ENCODE results near the gene TBX10. TPM values are rescaled to one million over a fixed set of nuclear protein-coding genes. Genes with fewer than 3 reads are reported as not detected.

The TBX10 gene
- total RNA-seq, 1 donor from 2014 or later: not detected

DNA sequence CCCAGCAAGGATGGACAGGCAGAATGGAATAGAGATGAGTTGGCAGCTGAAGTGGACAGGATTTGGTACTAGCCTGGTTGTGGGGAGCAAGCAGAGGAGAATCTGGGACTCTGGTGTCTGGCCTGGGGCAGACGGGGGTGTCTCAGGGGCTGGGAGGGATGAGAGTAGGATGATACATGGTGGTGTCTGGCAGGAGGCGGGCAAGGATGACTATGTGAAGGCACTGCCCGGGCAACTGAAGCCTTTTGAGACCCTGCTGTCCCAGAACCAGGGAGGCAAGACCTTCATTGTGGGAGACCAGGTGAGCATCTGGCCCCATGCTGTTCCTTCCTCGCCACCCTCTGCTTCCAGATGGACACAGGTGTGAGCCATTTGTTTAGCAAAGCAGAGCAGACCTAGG lies 53.7 kb downstream of the TBX10 start:
- Mint-ChIP-seq H3K27me3 (ENCODE audit: low read depth) (peaks cover 7% of the 10 kb centered on the region), H3K36me3 (ENCODE audit: low read depth) (peaks cover 23% of the 10 kb centered on the region), H3K4me3 (ENCODE audit: unreplicated experiment) (peak overlapping the region; percentile 87), H3K4me1 (ENCODE audit: low read depth) (peaks cover 48% of the 10 kb centered on the region), H3K27ac (ENCODE audit: unreplicated experiment) (peak overlapping the region; percentile 65), H3K9me3 (ENCODE audit: low read depth) (no peaks in the 10 kb centered on the region)
- no peak for DNase-seq (ENCODE audit: low spot score)
- TF ChIP-seq, protein P1, sequence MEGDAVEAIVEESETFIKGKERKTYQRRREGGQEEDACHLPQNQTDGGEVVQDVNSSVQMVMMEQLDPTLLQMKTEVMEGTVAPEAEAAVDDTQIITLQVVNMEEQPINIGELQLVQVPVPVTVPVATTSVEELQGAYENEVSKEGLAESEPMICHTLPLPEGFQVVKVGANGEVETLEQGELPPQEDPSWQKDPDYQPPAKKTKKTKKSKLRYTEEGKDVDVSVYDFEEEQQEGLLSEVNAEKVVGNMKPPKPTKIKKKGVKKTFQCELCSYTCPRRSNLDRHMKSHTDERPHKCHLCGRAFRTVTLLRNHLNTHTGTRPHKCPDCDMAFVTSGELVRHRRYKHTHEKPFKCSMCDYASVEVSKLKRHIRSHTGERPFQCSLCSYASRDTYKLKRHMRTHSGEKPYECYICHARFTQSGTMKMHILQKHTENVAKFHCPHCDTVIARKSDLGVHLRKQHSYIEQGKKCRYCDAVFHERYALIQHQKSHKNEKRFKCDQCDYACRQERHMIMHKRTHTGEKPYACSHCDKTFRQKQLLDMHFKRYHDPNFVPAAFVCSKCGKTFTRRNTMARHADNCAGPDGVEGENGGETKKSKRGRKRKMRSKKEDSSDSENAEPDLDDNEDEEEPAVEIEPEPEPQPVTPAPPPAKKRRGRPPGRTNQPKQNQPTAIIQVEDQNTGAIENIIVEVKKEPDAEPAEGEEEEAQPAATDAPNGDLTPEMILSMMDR (IDR thresholded peaks at IDR 0.05): no peak

- H3K4me1 Mint-ChIP-seq (ENCODE audit: low read depth): peaks cover 48% of the 10 kb centered on the region
- TF ChIP-seq, protein P1 (IDR thresholded peaks at IDR 0.05): no peak
- DNase-seq (ENCODE audit: low spot score): no peak
- peaks cover 11% of the 10 kb centered on the region for H3K27me3 Mint-ChIP-seq (ENCODE audit: low read depth)
- no peaks in the 10 kb centered on the region for H3K9me3 Mint-ChIP-seq (ENCODE audit: low read depth)
- H3K4me3 Mint-ChIP-seq (ENCODE audit: unreplicated experiment): peak overlapping the region; percentile 87
- peak overlapping the region; percentile 89 for H3K27ac Mint-ChIP-seq (ENCODE audit: unreplicated experiment)
- H3K36me3 Mint-ChIP-seq (ENCODE audit: low read depth): peaks cover 23% of the 10 kb centered on the region
Observed at GRCh38 chr11:67584881-67585873, 54.4 kb downstream of the TBX10 start.

GRCh38 chr11:67584205-67584880 lies 55.2 kb downstream of the TBX10 start:
- TF ChIP-seq, protein P1 (IDR thresholded peaks at IDR 0.05): no peak
- no peak for DNase-seq (ENCODE audit: low spot score)
- peaks cover 48% of the 10 kb centered on the region for H3K4me1 Mint-ChIP-seq (ENCODE audit: low read depth)
- peaks cover 15% of the 10 kb centered on the region for H3K27me3 Mint-ChIP-seq (ENCODE audit: low read depth)
- H3K9me3 Mint-ChIP-seq (ENCODE audit: low read depth): no peaks in the 10 kb centered on the region
- H3K27ac Mint-ChIP-seq (ENCODE audit: unreplicated experiment): peak overlapping the region; percentile 89
- H3K36me3 Mint-ChIP-seq (ENCODE audit: low read depth): peaks cover 23% of the 10 kb centered on the region
- peak overlapping the region; percentile 87 for H3K4me3 Mint-ChIP-seq (ENCODE audit: unreplicated experiment)

- H3K4me3 Mint-ChIP-seq (ENCODE audit: unreplicated experiment): peak within 1 kb of the TSS; percentile 98
- H3K27ac Mint-ChIP-seq (ENCODE audit: unreplicated experiment): peak within 1 kb of the TSS; percentile 99
- peak; percentile 96 for DNase-seq (ENCODE audit: low spot score)
- TF ChIP-seq, protein P1 (IDR thresholded peaks at IDR 0.05): peak; percentile 87
- peaks cover 23% of the 10 kb centered on the region for H3K36me3 Mint-ChIP-seq (ENCODE audit: low read depth)
- peaks cover 48% of the 10 kb centered on the region for H3K4me1 Mint-ChIP-seq (ENCODE audit: low read depth)
- H3K9me3 Mint-ChIP-seq (ENCODE audit: low read depth): no peaks in the 10 kb centered on the region
- peaks cover 18% of the 10 kb centered on the region for H3K27me3 Mint-ChIP-seq (ENCODE audit: low read depth)
Observed at GRCh38 chr11:67583247-67584204, 56.0 kb downstream of the TBX10 start, which contains the start of gene GSTP1. Gene GSTP1, plus strand, starts transcription at chr11:67583812. Its CDS starts 32 bp downstream, at chr11:67583844.
